Measurements from ENCODE around the gene WDFY4.

WDFY4 gene

GRCh38 chr10:48814933-48815332 lies 130.3 kb downstream of the WDFY4 start:
- H3K4me3 ChIP-seq (ENCODE audit: low read depth, low read length), result no peak overlapping the region
- DNase-seq (ENCODE audit: low read depth), result no peak
- TF ChIP-seq CTCF (IDR thresholded peaks at IDR 0.05; ENCODE audit: low read depth, low read length, missing control alignments), result no peak
- in situ Hi-C loops (cut with HindIII; ENCODE audit: low sequenced_read_pairs), result no loop called here

DNA sequence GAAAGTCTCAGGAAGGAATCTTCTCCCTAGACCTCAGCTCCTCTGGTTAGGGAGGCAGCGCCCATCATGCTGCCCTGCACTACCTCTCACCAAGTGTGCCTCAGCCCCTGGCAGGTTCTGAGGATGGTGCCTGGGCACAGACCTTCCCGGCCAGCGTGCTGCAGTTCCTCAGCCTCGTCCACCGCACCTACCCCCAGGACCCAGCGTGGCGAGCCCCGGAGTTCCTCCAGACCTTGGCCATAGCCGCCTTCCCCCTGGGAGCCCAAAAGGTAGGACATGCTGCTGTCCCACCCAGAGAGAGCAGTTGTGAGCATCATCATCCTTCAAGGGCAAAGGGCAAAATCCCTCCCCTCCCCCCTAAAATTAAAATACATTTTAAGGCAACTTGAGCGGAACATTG lies 132.5 kb downstream of the WDFY4 start:
- in situ Hi-C loops (cut with HindIII; ENCODE audit: low sequenced_read_pairs), result no loop called here
- no peak overlapping the region for H3K4me3 ChIP-seq (ENCODE audit: low read depth, low read length)
- no peak for DNase-seq (ENCODE audit: low read depth)
- TF ChIP-seq CTCF (IDR thresholded peaks at IDR 0.05; ENCODE audit: low read depth, low read length, missing control alignments), result no peak

- no peak for DNase-seq (ENCODE audit: low read depth)
- in situ Hi-C loops (cut with HindIII; ENCODE audit: low sequenced_read_pairs), result no loop called here
- H3K4me3 ChIP-seq (ENCODE audit: low read depth, low read length), result no peak overlapping the region
- no peak for TF ChIP-seq CTCF (IDR thresholded peaks at IDR 0.05; ENCODE audit: low read depth, low read length, missing control alignments)
Observed at GRCh38 chr10:48818081-48818480, 133.4 kb downstream of the WDFY4 start.

DNA sequence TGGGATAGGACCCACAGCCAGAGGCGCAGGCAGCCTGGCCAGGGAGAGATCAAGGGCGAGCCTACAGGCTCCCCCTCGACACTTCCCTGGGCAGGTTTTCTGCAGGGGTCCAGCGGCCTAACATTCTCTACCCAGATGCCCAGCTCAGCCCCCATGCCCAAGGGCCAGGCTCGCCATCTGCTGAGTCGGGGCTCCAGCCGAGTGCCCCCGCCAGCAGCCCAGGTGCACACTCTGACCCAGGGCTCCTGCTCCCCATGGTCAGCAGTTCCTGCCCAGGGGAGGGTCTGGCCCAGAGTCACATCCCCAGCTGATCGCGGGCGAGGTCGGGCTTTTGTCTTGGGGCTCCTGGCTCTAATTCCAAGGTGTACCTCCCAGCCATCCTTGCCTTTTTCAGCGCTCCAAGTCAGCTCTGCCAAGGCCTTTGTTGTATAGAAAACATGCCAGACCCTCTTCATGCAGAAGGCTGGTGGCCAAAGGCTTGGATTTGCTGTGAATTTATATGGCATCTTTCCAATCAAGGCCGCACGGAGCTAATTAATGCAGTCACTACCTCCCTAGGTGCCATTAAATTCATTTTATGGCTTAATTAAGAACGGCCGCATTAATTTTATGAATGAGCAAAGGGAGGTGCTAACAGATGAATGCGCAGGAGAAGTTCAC lies 134.3 kb downstream of the WDFY4 start:
- TF ChIP-seq CTCF (IDR thresholded peaks at IDR 0.05; ENCODE audit: low read depth, low read length, missing control alignments), result no peak
- in situ Hi-C loops (cut with HindIII; ENCODE audit: low sequenced_read_pairs), result no loop called here
- DNase-seq (ENCODE audit: low read depth), result no peak
- H3K4me3 ChIP-seq (ENCODE audit: low read depth, low read length), result no peak overlapping the region

GRCh38 chr10:48819783-48820182 lies 135.1 kb downstream of the WDFY4 start:
- H3K4me3 ChIP-seq (ENCODE audit: low read depth, low read length), result no peak overlapping the region
- in situ Hi-C loops (cut with HindIII; ENCODE audit: low sequenced_read_pairs), result no loop called here
- DNase-seq (ENCODE audit: low read depth), result no peak
- no peak for TF ChIP-seq CTCF (IDR thresholded peaks at IDR 0.05; ENCODE audit: low read depth, low read length, missing control alignments)

- in situ Hi-C loops (cut with HindIII; ENCODE audit: low sequenced_read_pairs), result no loop called here
Observed at GRCh38 chr10:48820231-48820630, 135.6 kb downstream of the WDFY4 start.

More at GRCh38 chr10:48820231-48820630, 135.6 kb downstream of the WDFY4 start:
- H3K4me3 ChIP-seq (ENCODE audit: low read depth, low read length), result no peak overlapping the region
- DNase-seq (ENCODE audit: low read depth), result no peak
- TF ChIP-seq CTCF (IDR thresholded peaks at IDR 0.05; ENCODE audit: low read depth, low read length, missing control alignments), result no peak
